NCI-H128 (cell line): Measurements from ENCODE around the gene TMEM215.

ENCODE experiments used
- DNase-seq: peaks from one replicate; lab custom pipeline; 2025; ENCODE audit not compliant: unreplicated experiment; lab: John Stamatoyannopoulos, UW

TMEM215 gene

DNA sequence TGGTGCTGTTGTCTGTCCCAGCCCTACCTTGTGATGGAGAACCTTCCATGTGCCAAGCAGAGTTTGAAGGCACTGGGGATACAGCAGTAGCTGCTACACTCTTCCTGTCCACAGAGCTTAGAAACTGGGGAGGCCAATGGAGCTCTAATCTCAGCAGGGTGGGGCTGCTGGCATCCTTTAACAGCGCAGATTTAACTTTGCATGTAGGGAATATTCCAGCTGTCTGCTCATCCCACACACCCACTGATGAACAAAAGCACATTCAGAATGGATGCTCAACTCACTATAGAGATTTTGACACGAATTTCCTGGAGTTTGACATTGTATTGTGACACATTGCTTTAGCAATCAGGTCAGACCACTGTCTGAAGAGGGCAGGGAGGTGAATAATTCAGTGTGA lies 49.0 kb downstream of the TMEM215 start:
- DNase-seq, result no peak
